GM21360 (cell line): ENCODE measurements around the gene VIPAS39.

Source experiments
- ATAC-seq: cut with Tn5 transposase; IDR thresholded peaks from one replicate; pipeline ENCODE4 v1.9.1; 2021; ENCODE audit warnings: mild to moderate bottlenecking, moderate library complexity; ENCODE audit not compliant: unreplicated experiment

Gene VIPAS39

GRCh38 chr14:77407158-77407557, 50.2 kb downstream of the VIPAS39 start:
- no peak for ATAC-seq

GRCh38 chr14:77406718-77407117, 50.7 kb downstream of the VIPAS39 start:
- ATAC-seq = no peak

DNA sequence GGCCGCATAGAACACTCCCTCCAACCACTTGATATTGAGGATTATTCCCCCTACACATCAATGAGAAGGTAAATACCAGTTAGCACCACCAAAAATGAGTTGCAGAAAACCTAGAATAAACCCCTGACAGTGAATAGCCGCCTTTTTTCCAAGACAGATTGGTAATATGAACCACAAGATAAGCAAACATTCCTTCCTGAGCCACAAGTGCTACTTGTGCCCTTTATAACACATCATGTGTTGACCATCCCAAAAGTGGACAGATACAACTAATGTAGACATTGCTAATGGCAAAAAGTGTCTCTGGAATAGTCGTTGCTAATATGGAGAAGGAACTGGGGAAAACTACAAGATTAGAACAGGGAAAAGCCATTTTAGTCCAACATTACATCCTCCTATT, 51.3 kb downstream of the VIPAS39 start:
- ATAC-seq = no peak

- ATAC-seq = no peak
Measured at GRCh38 chr14:77403768-77404167, 53.6 kb downstream of the VIPAS39 start.

- no peak for ATAC-seq
Measured at GRCh38 chr14:77400216-77400615, 57.2 kb downstream of the VIPAS39 start.

- ATAC-seq = no peak
Measured at GRCh38 chr14:77390188-77390587, 67.2 kb downstream of the VIPAS39 start.

DNA sequence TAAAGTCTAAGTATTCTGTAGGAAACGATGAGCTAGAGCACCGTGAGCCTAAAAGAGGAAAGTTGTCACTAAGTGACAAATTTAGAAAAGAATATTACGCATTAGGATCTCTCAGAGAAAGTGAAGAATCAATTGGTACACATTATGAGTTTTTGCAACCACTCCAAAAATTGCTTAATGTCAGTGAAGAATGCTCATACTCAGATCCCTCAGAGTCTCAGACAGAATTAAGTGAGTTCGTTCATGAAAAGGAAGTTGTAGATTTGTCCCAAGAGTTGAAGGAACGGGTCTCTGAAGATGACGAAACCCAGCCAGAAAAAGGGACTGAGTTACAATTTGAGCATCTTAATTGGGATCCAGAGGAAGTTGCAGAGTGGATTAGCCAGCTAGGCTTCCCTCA, 78.7 kb downstream of the VIPAS39 start:
- no peak for ATAC-seq

DNA sequence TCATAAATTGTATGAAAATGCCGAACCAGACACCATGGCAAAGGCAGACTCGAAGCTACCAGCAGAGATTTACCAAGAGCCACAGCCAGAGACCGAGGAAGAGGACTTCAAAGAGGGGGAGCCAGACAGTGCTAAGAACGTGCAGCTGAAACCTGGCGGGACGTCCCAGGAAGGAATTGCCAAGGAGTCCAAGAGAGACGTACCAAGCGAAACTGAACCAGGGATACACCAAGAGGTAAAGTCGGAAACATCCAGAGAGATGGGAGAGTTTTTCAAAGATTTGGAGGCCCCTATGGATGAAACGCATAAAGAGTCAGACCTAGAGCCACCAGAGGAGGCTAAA, 79.9 kb downstream of the VIPAS39 start:
- no peak for ATAC-seq

- ATAC-seq = peak; percentile 81
Measured at GRCh38 chr14:77376771-77377501, 80.5 kb downstream of the VIPAS39 start, which contains the start of the genes SAMD15 and TMED8. Gene SAMD15 (plus strand): TSS chr14:77377379. CDS start chr14:77377419, 40 bp downstream. Gene TMED8 (minus strand): TSS chr14:77377094. CDS start chr14:77377053, 41 bp downstream.
